IMR-90 (cell line): Measurements from ENCODE around the gene LAMA3. TPM values are rescaled to one million over a fixed set of nuclear protein-coding genes. Genes with fewer than 3 reads are reported as not detected.

Experiments
- ATAC-seq: fragments of 200-7000 bp; cut with Tn5 transposase; 2 replicates; pipeline ENCODE4 v1.9.1; 2020; ENCODE audit warnings: low read depth, mild to moderate bottlenecking, moderate library complexity
- BruUV-seq: library from RNA; stranded (reverse); fragments of 400-500 nt; replicated peaks from 2 replicates; lab custom pipeline; 2021; lab: Mats Ljungman, UMichigan
- CTCF ChIA-PET: fragments of 300-600 bp; formaldehyde crosslinking; extraction: SDS; loops from one replicate; lab custom pipeline; 2021; ENCODE audit warnings: antibody characterized with exemption; lab: Yijun Ruan, JAX
- POLR2A ChIA-PET: fragments of 300-600 bp; sonication (Branson Sonifier 250); formaldehyde crosslinking; loops from one replicate; lab custom pipeline; 2022; ENCODE audit warnings: antibody characterized with exemption; ENCODE audit not compliant: unreplicated experiment; lab: Charles Lee
- DNase-seq: peaks from one replicate; pipeline ENCODE4 v3.0.0; 2013
- H2AFZ ChIP-seq: replicated peaks from 2 replicates; pipeline ENCODE3; 2013; ENCODE audit warnings: low read length, mild to moderate bottlenecking; ENCODE audit not compliant: poor library complexity
- H2AK5ac ChIP-seq: 2 replicates; pipeline ENCODE4 v1.6.1; 2013; ENCODE audit warnings: low read depth, low read length, inconsistent platforms
- H2AK9ac ChIP-seq: replicated peaks from 2 replicates; pipeline ENCODE3; 2013; ENCODE audit warnings: mild to moderate bottlenecking, low read depth, low read length, moderate library complexity; ENCODE audit not compliant: poor library complexity
- H2BK120ac ChIP-seq: 2 replicates; pipeline ENCODE4 v1.6.1; 2013; ENCODE audit warnings: low read depth, low read length, inconsistent platforms
- H2BK15ac ChIP-seq: 3 replicates; pipeline ENCODE4 v1.6.1; 2013; ENCODE audit warnings: low read depth, low read length, inconsistent platforms
- H2BK20ac ChIP-seq: 2 replicates; pipeline ENCODE4 v1.6.1; 2013; ENCODE audit warnings: low read depth, mild to moderate bottlenecking, inconsistent platforms, low read length, moderate library complexity
- H2BK5ac ChIP-seq: 2 replicates; pipeline ENCODE4 v1.6.1; 2013; ENCODE audit warnings: mild to moderate bottlenecking, low read depth, low read length, inconsistent platforms; ENCODE audit not compliant: poor library complexity, severe bottlenecking
- H3K14ac ChIP-seq: replicated peaks from 2 replicates; pipeline ENCODE4 v1.6.1; 2013; ENCODE audit warnings: low read depth, low read length, inconsistent platforms
- H3K18ac ChIP-seq: 2 replicates; pipeline ENCODE4 v1.6.1; 2013; ENCODE audit warnings: low read depth, low read length, control low read depth
- H3K23ac ChIP-seq: 2 replicates; pipeline ENCODE4 v1.6.1; 2013; ENCODE audit warnings: low read depth, low read length, inconsistent platforms
- H3K27ac ChIP-seq: 2 replicates; pipeline ENCODE4 v1.5.1; 2013; ENCODE audit warnings: mild to moderate bottlenecking, control low read depth, low read length; ENCODE audit not compliant: insufficient read depth
- H3K27me3 ChIP-seq: 2 replicates; pipeline ENCODE4 v1.6.1; 2013; ENCODE audit warnings: low read length; ENCODE audit not compliant: control insufficient read depth, insufficient read depth
- H3K36me3 ChIP-seq: 2 replicates; pipeline ENCODE4 v1.6.1; 2013; ENCODE audit warnings: low read length, mixed read lengths; ENCODE audit not compliant: control insufficient read depth, insufficient read depth
- H3K4ac ChIP-seq: 2 replicates; pipeline ENCODE4 v1.6.1; 2013; ENCODE audit warnings: low read depth, low read length, inconsistent platforms
- H3K4me1 ChIP-seq: 2 replicates; pipeline ENCODE4 v1.6.1; 2013; ENCODE audit warnings: low read length, mixed read lengths; ENCODE audit not compliant: control insufficient read depth, insufficient read depth
- H3K4me2 ChIP-seq: 2 replicates; pipeline ENCODE4 v1.6.1; 2013; ENCODE audit warnings: low read depth, mild to moderate bottlenecking, control low read depth, low read length, moderate library complexity
- H3K4me3 ChIP-seq: 2 replicates; pipeline ENCODE4 v1.5.1; 2013; ENCODE audit warnings: low read depth, mild to moderate bottlenecking, control low read depth, low read length, moderate library complexity; ENCODE audit not compliant: insufficient read depth
- H3K56ac ChIP-seq: 2 replicates; pipeline ENCODE4 v1.6.1; 2013; ENCODE audit warnings: low read length, inconsistent platforms; ENCODE audit not compliant: insufficient read depth; ENCODE audit errors: extremely low read depth
- H3K79me1 ChIP-seq, 2 experiments: 2 replicates each; pipeline ENCODE4 v1.6.1; 2013; ENCODE audit warnings: low read length in 2 of 2, inconsistent platforms in 1 of 2, low read depth in 1 of 2
- H3K9ac ChIP-seq: 2 replicates; pipeline ENCODE4 v1.6.1; 2013; ENCODE audit warnings: low read depth, low read length, control low read depth
- H3K9me1 ChIP-seq: 2 replicates; pipeline ENCODE4 v1.6.1; 2013; ENCODE audit warnings: low read length, inconsistent platforms; ENCODE audit not compliant: insufficient read depth
- H3K9me3 ChIP-seq: 2 replicates; pipeline ENCODE4 v1.6.1; 2013; ENCODE audit warnings: low read length; ENCODE audit not compliant: control insufficient read depth, insufficient read depth
- H4K20me1 ChIP-seq: 2 replicates; pipeline ENCODE4 v1.6.1; 2013; ENCODE audit warnings: low read length, inconsistent platforms; ENCODE audit not compliant: insufficient read depth
- H4K5ac ChIP-seq: 2 replicates; pipeline ENCODE4 v1.6.1; 2013; ENCODE audit warnings: mild to moderate bottlenecking, low read depth, low read length, control low read depth
- H4K8ac ChIP-seq, 2 experiments: 2 replicates each; pipeline ENCODE4 v1.6.1; 2013; ENCODE audit warnings: low read depth in 2 of 2, low read length in 2 of 2, control low read depth in 1 of 2, inconsistent platforms in 1 of 2
- H4K91ac ChIP-seq: 2 replicates; pipeline ENCODE4 v1.6.1; 2013; ENCODE audit warnings: low read depth, low read length, inconsistent platforms; ENCODE audit not compliant: insufficient read depth
- CEBPB ChIP-seq: IDR thresholded peaks from 2 replicates; pipeline ENCODE4 v1.6.1; 2012; ENCODE audit warnings: low read depth, low read length, improper control_type of control experiment
- CTCF ChIP-seq: conservative IDR thresholded peaks from 2 replicates; pipeline ENCODE4 v1.5.1; 2012; ENCODE audit warnings: mild to moderate bottlenecking, low read depth, low read length, improper control_type of control experiment
- ELK1 ChIP-seq: fragments of 150-350 bp; IDR thresholded peaks from 2 replicates; pipeline ENCODE4 v1.6.1; 2016; ENCODE audit warnings: low read depth, mild to moderate bottlenecking, low read length, moderate library complexity, borderline replicate concordance
- FOS ChIP-seq: fragments of 150-350 bp; IDR thresholded peaks from 2 replicates; pipeline ENCODE4 v1.6.1; 2016; ENCODE audit warnings: low read depth, low read length
- MAFK ChIP-seq: IDR thresholded peaks from 2 replicates; pipeline ENCODE4 v1.6.1; 2012; ENCODE audit warnings: low read depth, low read length, improper control_type of control experiment
- MAZ ChIP-seq: IDR thresholded peaks from 2 replicates; pipeline ENCODE4 v1.6.1; 2012; ENCODE audit warnings: low read depth, mild to moderate bottlenecking, low read length, improper control_type of control experiment, moderate library complexity, borderline replicate concordance
- NFE2L2 ChIP-seq: fragments of 150-350 bp; IDR thresholded peaks from 2 replicates; pipeline ENCODE4 v1.6.1; 2016; ENCODE audit warnings: low read depth, mild to moderate bottlenecking, low read length
- POLR2A ChIP-seq: IDR thresholded peaks from 2 replicates; pipeline ENCODE4 v1.6.1; 2012; ENCODE audit warnings: mild to moderate bottlenecking, low read depth, low read length
- RAD21 ChIP-seq: IDR thresholded peaks from 2 replicates; pipeline ENCODE4 v1.6.1; 2012; ENCODE audit warnings: low read length, improper control_type of control experiment
- RCOR1 ChIP-seq: IDR thresholded peaks from 2 replicates; pipeline ENCODE4 v1.6.1; 2012; ENCODE audit warnings: mild to moderate bottlenecking, low read length, improper control_type of control experiment; ENCODE audit not compliant: insufficient replicate concordance
- RFX5 ChIP-seq: IDR thresholded peaks from 2 replicates; pipeline ENCODE4 v1.8.0; 2012; ENCODE audit warnings: low read depth, mild to moderate bottlenecking, low read length, moderate library complexity
- SMC3 ChIP-seq: fragments of 150-350 bp; IDR thresholded peaks from 2 replicates; pipeline ENCODE4 v1.6.1; 2016; ENCODE audit warnings: low read depth, mild to moderate bottlenecking, antibody characterized with exemption, low read length, moderate library complexity
- USF2 ChIP-seq: fragments of 150-350 bp; IDR thresholded peaks from 2 replicates; pipeline ENCODE4 v1.6.1; 2017; ENCODE audit warnings: mild to moderate bottlenecking, antibody characterized with exemption, low read length, low read depth
- WGBS, 2 experiments: methylation state at CpG; one replicate each; pipeline versions ENCODE4 v1.1.5 to v1.1.7; 2013; ENCODE audit warnings: missing lambda C conversion rate in 2 of 2; ENCODE audit not compliant: insufficient read length in 1 of 2; ENCODE audit errors: extremely low coverage in 2 of 2; 5-methylcytosine and 5-hydroxymethylcytosine counted together
- dilution Hi-C: fragments of 300-500 bp; cut with HindIII; formaldehyde crosslinking; loops from one replicate; pipeline ENCODE4 v1.14.3; 2018; ENCODE audit warnings: low sequenced_read_pairs; ENCODE audit not compliant: unreplicated experiment
- in situ Hi-C: fragments of 300-500 bp; cut with MboI; formaldehyde crosslinking; loops from 3 replicates; pipeline ENCODE4 v1.14.3; 2019; ENCODE audit warnings: low sequenced_read_pairs, inconsistent platforms, mixed read lengths
- intact Hi-C: fragments of 100-400 bp; cut with micrococcal nuclease; formaldehyde crosslinking; loops from 2 replicates; pipeline ENCODE4 v1.10.0; 2022
- polyA plus RNA-seq, 3 experiments: library from polyadenylated mRNA; depleted of rRNA; stranded (reverse); fragments of >200 nt; gene quantifications; 2 replicates each; pipeline ENCODE4 v1.2.3, GENCODE V29; 2012; ENCODE audit warnings: low replicate concordance in 1 of 3
- total RNA-seq: library from RNA; depleted of rRNA; stranded (reverse); fragments of >200 nt; gene quantifications from 2 replicates; pipeline ENCODE4 v1.2.3, GENCODE V29; 2012

LAMA3 gene
- total and polyA plus RNA-seq, 2 of the 4 experiments (the other 2 are of a cell fraction): 0.18 to 0.19 TPM

- H3K9me1 ChIP-seq: no peaks in the 10 kb centered on the region
- no peak overlapping the region for H4K8ac ChIP-seq
- ChIA-PET POLR2A (interaction anchor here (0.6 kb wide), 1 partner anchor 272 kb away, joined by 3 read pairs; no protein-coding TSS in a partner anchor), CTCF (no interaction called here)
- H3K23ac ChIP-seq: no peak overlapping the region
- H4K5ac ChIP-seq: no peak overlapping the region
- H3K36me3 ChIP-seq: no peaks in the 10 kb centered on the region
- no peak overlapping the region for H3K27ac ChIP-seq
- H3K27me3 ChIP-seq: no peaks in the 10 kb centered on the region
- H3K18ac ChIP-seq: no peak overlapping the region
- no peak overlapping the region for H2AFZ ChIP-seq
- no TSS peak for BruUV-seq
- no peak overlapping the region for H3K9ac ChIP-seq
- no peak overlapping the region for H2BK20ac ChIP-seq
- H3K4ac ChIP-seq: no peak overlapping the region
- H3K56ac ChIP-seq: no peak overlapping the region
- H3K79me1 ChIP-seq: no peaks in the 10 kb centered on the region
- TF ChIP-seq FOS: no peak
- no peak for TF ChIP-seq MAFK
- no peak for TF ChIP-seq NFE2L2
- TF ChIP-seq RAD21: no peak
- TF ChIP-seq USF2: no peak
- no peak for TF ChIP-seq RFX5
- TF ChIP-seq CTCF: no peak
- TF ChIP-seq SMC3: no peak
- no peak for TF ChIP-seq ELK1
- no peak for TF ChIP-seq CEBPB
- TF ChIP-seq POLR2A: no peak
- no peak for TF ChIP-seq MAZ
- no peak for TF ChIP-seq RCOR1
- no peak overlapping the region for H2BK120ac ChIP-seq
- intact Hi-C loops (no loop called here), in situ Hi-C loops (no loop called here), dilution Hi-C loops (no loop called here)
- no peaks in the 10 kb centered on the region for H4K20me1 ChIP-seq
- H3K4me2 ChIP-seq: no peak overlapping the region
- H2BK5ac ChIP-seq: no peak overlapping the region
- H3K4me1 ChIP-seq: peaks cover 5% of the 10 kb centered on the region
- H2AK9ac ChIP-seq: no peak overlapping the region
- ATAC-seq: no peak
- DNase-seq: no peak
- no peak overlapping the region for H3K14ac ChIP-seq
- no peak overlapping the region for H2BK15ac ChIP-seq
- no CpG with 5 or more reads among the region's 2 CpGs for WGBS, 2 experiments
- H3K4me3 ChIP-seq: no peak overlapping the region
- H3K9me3 ChIP-seq: no peaks in the 10 kb centered on the region
- H2AK5ac ChIP-seq: no peak overlapping the region
- no peak overlapping the region for H4K91ac ChIP-seq
Observed at GRCh38 chr18:23885750-23886149, 196.5 kb downstream of the LAMA3 start.
